SU-DHL-6 (cell line): ENCODE measurements around the gene YBX2.

Source experiments
- H2AFZ ChIP-seq: fragments of 200-600 bp; sonication (generic); 2 replicates; pipeline ENCODE4 v1.6.1; 2014; ENCODE audit warnings: low read depth, mild to moderate bottlenecking, moderate library complexity, mixed read lengths, antibody characterized with exemption, low read length; ENCODE audit not compliant: severe bottlenecking
- H3F3A ChIP-seq: fragments of 200-600 bp; shearing (Covaris generic); 2 replicates; pipeline ENCODE4 v1.6.0; 2016; ENCODE audit warnings: antibody characterized with exemption, mild to moderate bottlenecking; ENCODE audit not compliant: insufficient read depth
- H3K27ac ChIP-seq: fragments of 200-600 bp; sonication (generic); 2 replicates; pipeline ENCODE4 v1.5.1; 2016; ENCODE audit warnings: low read depth, mild to moderate bottlenecking, low read length, moderate library complexity, mixed read lengths
- H3K27me3 ChIP-seq: fragments of 200-600 bp; sonication (generic), shearing (Covaris generic); 2 replicates; pipeline ENCODE4 v1.6.0; 2014; ENCODE audit warnings: mild to moderate bottlenecking, low read length
- H3K36me3 ChIP-seq: fragments of 200-600 bp; sonication (generic); 2 replicates; pipeline ENCODE4 v1.6.1; 2014; ENCODE audit warnings: mild to moderate bottlenecking, low read length, mixed read lengths
- H3K4me2 ChIP-seq: fragments of 300-600, 200-600 bp; shearing (Covaris generic), sonication (generic); 2 replicates; pipeline ENCODE4 v1.6.0; 2014; ENCODE audit warnings: low read length, low read depth, mild to moderate bottlenecking; ENCODE audit not compliant: poor library complexity, severe bottlenecking
- H3K4me3 ChIP-seq: fragments of 200-600 bp; sonication (generic); 2 replicates; pipeline ENCODE4 v1.5.1; 2014; ENCODE audit warnings: antibody characterized with exemption, low read length, mild to moderate bottlenecking, mixed read lengths; ENCODE audit not compliant: insufficient read depth, poor library complexity, severe bottlenecking
- H3K79me2 ChIP-seq: fragments of 200-600 bp; sonication (generic); 2 replicates; pipeline ENCODE4 v1.6.1; 2014; ENCODE audit warnings: mild to moderate bottlenecking, low read length, moderate library complexity; ENCODE audit not compliant: insufficient read depth
- H3K9ac ChIP-seq: fragments of 200-600 bp; sonication (generic); 2 replicates; pipeline ENCODE4 v1.7.0; 2014; ENCODE audit warnings: mild to moderate bottlenecking, low read length
- H3K9me2 ChIP-seq: fragments of 200-600 bp; sonication (generic); replicated peaks from 2 replicates; pipeline ENCODE4 v1.6.1; 2014; ENCODE audit warnings: low read length; ENCODE audit not compliant: insufficient read depth
- H3K9me3 ChIP-seq: fragments of 200-600 bp; sonication (generic); 2 replicates; pipeline ENCODE4 v1.6.1; 2014; ENCODE audit warnings: low read length, mixed read lengths; ENCODE audit not compliant: insufficient read depth
- H4K20me1 ChIP-seq: fragments of 200-600 bp; sonication (generic); 2 replicates; pipeline ENCODE4 v1.6.1; 2014; ENCODE audit warnings: low read depth, mild to moderate bottlenecking, antibody characterized with exemption, low read length, moderate library complexity, mixed read lengths
- EZH2phosphoT487 ChIP-seq: fragments of 200-600 bp; sonication (generic), shearing (Covaris generic); conservative IDR thresholded peaks from 2 replicates; pipeline ENCODE4 v1.6.1; 2018; ENCODE audit warnings: mild to moderate bottlenecking, antibody characterized with exemption, low read length, moderate library complexity, mixed read lengths
- TF ChIP-seq, protein P1 (sequence below): fragments of 200-600 bp; sonication (generic); IDR thresholded peaks from one replicate; pipeline ENCODE4 v1.5.1; 2017; ENCODE audit warnings: antibody characterized with exemption, mild to moderate bottlenecking, low read length, moderate library complexity; ENCODE audit not compliant: insufficient read depth, poor library complexity, severe bottlenecking

The YBX2 gene

DNA sequence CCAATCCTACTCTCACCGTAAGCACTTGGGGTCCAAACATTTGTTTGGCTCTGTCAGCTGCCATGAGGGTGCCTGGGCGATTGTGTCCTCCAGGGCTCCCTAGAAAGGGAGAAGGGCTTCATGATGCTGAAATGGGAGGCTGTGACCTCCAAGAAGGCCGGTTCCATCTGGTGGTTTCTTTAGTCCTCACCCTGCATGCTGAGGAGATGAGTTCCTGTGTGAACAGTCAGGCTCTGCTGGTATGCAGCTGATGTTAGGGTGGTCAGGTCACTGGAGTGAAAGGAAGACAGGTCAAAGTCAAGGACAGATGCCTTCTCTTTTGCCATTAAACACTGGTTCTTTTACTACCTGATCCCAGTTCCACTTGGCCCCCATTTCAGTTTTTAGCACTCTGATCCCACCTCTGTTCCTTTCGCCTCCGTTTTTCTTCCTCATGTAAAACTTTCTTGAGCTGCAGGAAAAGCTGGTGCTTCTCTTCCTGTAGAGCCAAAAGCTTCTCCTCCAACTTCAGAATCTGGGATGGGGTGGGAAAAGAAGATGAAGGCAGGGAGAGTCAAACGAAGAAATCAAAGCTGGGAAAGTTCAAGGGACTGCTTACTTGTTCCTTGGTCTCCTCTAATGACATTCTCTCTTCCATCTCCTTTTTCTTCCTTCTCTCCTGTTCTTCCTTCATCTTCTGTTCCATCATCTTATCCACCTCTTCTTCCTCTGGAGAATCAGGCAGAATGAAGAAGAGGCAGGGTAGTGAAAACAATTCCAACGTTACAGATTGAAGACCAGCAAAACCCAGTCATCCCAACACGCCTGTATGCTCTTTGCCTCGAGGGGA, 19.7 kb upstream of the YBX2 start:
- Histone ChIP-seq H3K9me2 (no peaks in the 10 kb centered on the region), H3K9me3 (no peaks in the 10 kb centered on the region), H3K79me2 (peaks cover 27% of the 10 kb centered on the region), H3K36me3 (peaks cover 19% of the 10 kb centered on the region), H3K27ac (peak overlapping the region; percentile 75), H2AFZ (no peak overlapping the region), H3K9ac (peak overlapping the region; percentile 83), H4K20me1 (peaks cover 18% of the 10 kb centered on the region), H3F3A (peaks cover 49% of the 10 kb centered on the region), H3K4me2 (peak overlapping the region; percentile 81), H3K27me3 (no peaks in the 10 kb centered on the region), H3K4me3 (peak overlapping the region; percentile 89)
- no peak for TF ChIP-seq EZH2phosphoT487
- TF ChIP-seq, protein P1, sequence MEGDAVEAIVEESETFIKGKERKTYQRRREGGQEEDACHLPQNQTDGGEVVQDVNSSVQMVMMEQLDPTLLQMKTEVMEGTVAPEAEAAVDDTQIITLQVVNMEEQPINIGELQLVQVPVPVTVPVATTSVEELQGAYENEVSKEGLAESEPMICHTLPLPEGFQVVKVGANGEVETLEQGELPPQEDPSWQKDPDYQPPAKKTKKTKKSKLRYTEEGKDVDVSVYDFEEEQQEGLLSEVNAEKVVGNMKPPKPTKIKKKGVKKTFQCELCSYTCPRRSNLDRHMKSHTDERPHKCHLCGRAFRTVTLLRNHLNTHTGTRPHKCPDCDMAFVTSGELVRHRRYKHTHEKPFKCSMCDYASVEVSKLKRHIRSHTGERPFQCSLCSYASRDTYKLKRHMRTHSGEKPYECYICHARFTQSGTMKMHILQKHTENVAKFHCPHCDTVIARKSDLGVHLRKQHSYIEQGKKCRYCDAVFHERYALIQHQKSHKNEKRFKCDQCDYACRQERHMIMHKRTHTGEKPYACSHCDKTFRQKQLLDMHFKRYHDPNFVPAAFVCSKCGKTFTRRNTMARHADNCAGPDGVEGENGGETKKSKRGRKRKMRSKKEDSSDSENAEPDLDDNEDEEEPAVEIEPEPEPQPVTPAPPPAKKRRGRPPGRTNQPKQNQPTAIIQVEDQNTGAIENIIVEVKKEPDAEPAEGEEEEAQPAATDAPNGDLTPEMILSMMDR: no peak

DNA sequence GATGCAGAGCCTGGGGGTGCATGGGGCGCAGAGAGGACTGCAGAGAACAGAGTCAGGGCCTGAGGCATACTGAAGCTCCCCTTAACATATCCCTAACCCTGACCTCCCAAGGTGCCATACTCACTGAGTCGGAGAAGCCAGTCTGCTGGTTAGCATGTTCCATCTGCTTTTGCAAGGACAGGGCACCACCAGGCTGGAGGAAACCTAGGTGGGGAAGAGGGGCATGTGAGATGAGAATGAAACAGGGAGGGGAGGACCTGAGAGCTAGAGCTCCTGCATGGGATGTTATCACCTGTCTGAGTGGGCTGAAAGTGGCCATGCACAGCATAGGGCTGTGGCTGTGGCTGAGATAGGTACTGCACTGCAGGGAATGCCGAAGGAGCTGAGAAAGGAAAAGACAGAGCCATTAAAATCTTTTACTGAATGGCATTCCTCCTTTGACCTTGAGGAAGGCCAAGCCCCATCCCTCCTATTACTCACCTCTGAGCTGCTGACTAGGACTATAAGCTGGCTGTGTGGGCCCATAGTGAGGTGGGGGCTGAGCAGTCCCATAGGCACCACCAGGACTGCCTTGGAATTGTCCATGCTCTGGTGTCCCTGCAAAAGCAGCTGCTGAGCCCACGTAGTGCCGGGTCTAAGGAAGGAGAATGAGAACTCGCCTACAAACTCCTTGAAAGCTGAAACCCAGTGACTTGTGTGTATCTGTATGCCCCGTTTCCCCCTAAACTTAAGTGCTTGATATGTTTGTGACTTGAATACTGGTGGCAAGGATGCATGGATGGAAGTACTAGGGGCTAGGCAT, 18.9 kb upstream of the YBX2 start:
- Histone ChIP-seq H3K9me2 (no peaks in the 10 kb centered on the region), H3K36me3 (peaks cover 23% of the 10 kb centered on the region), H3K9me3 (no peaks in the 10 kb centered on the region), H2AFZ (no peak overlapping the region), H3K27ac (peak overlapping the region; percentile 75; the same call in 1 of the 2 replicates), H3K4me3 (no peak overlapping the region), H3K79me2 (peaks cover 35% of the 10 kb centered on the region), H3F3A (peaks cover 57% of the 10 kb centered on the region), H3K4me2 (peak overlapping the region; percentile 81), H4K20me1 (peaks cover 19% of the 10 kb centered on the region), H3K27me3 (no peaks in the 10 kb centered on the region), H3K9ac (0 out of 2 replicates have a peak overlapping the region, but pooled peaks have one; percentile 83)
- no peak for TF ChIP-seq EZH2phosphoT487
- TF ChIP-seq, protein P1: no peak

DNA sequence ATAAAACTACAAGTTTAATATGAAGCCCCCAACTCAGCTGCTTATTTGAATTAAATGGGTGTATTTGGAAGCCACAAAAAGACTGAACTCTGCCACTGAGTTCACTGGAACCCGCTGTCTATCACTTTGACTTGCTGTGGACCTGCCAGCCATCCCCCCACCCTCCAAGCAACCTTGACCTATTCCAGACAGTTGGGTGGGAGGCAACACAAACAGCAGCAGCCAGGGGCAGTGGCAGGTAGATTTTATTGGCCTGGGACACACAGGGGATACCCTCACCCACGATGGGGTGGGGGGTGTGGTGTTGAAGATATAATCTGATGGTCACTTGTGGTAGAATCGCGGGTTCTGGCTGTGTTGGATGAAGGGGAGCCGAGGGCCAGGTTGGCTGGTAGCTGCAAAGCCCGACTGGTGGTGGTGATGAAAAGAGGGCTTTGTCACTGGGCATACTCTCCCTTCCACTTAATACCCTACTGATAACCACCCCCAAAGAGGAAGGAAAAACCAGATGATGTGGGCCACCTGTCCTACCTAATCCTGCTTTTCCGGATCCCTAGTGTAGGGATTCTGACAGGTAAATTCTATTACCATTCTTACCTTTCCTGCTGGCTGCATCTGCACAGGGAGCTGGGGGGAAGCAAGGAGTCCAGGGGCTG, 18.1 kb upstream of the YBX2 start:
- no peak overlapping the region for H3K27ac ChIP-seq
- no peak overlapping the region for H3K9ac ChIP-seq
- peaks cover 19% of the 10 kb centered on the region for H4K20me1 ChIP-seq
- H3K9me3 ChIP-seq: no peaks in the 10 kb centered on the region
- H3F3A ChIP-seq: peaks cover 59% of the 10 kb centered on the region
- H3K9me2 ChIP-seq: no peaks in the 10 kb centered on the region
- H3K4me2 ChIP-seq: no peak overlapping the region
- peaks cover 24% of the 10 kb centered on the region for H3K36me3 ChIP-seq
- H3K27me3 ChIP-seq: no peaks in the 10 kb centered on the region
- peaks cover 42% of the 10 kb centered on the region for H3K79me2 ChIP-seq
- TF ChIP-seq, protein P1: no peak
- TF ChIP-seq EZH2phosphoT487: no peak
- no peak overlapping the region for H3K4me3 ChIP-seq
- H2AFZ ChIP-seq: no peak overlapping the region
